GM10248 (cell line): ENCODE results near the gene GPSM1.

Source experiments
- CTCF ChIA-PET: fragments of 300-600 bp; sonication (Branson Sonifier 250); formaldehyde crosslinking; extraction: SDS; loops from one replicate; lab custom pipeline; 2021; ENCODE audit warnings: antibody characterized with exemption; lab: Yijun Ruan, JAX
- POLR2A ChIA-PET: fragments of 350-650 bp; sonication (Branson Sonifier 250); formaldehyde crosslinking; extraction: SDS; loops from one replicate; lab custom pipeline; 2020; ENCODE audit warnings: antibody characterized with exemption; lab: Yijun Ruan, JAX
- DNase-seq: peaks from one replicate; pipeline ENCODE4 v3.0.0; 2012; ENCODE audit errors: extremely low spot score
- CTCF ChIP-seq: IDR thresholded peaks from 2 replicates; pipeline ENCODE4 v1.5.1; 2012; ENCODE audit warnings: mild to moderate bottlenecking, low read depth; ENCODE audit errors: extremely low read depth, missing control alignments, control extremely low read depth

GPSM1 gene

GRCh38 chr9:136337416-136338395 lies 10.4 kb downstream of the GPSM1 start:
- DNase-seq = no peak
- ChIA-PET CTCF (interaction anchor here (1.0 to 1.4 kb wide), 4 partner anchors 8 to 63 kb away, joined by 3 to 5 read pairs (median 5); partner anchors contain the start of gene DNLZ), POLR2A (no interaction called here)
- no peak for TF ChIP-seq CTCF

GRCh38 chr9:136338511-136338910 lies 11.2 kb downstream of the GPSM1 start:
- CTCF ChIA-PET = interaction anchor here (1.2 kb wide), 1 partner anchor 9 kb away, joined by 3 read pairs; no protein-coding TSS in a partner anchor
- POLR2A ChIA-PET = no interaction called here
- no peak for DNase-seq
- TF ChIP-seq CTCF = no peak

GRCh38 chr9:136339173-136339957 lies 12.0 kb downstream of the GPSM1 start:
- peak; percentile 83 for DNase-seq
- ChIA-PET CTCF (interaction anchor here (0.7 to 2.6 kb wide), 7 partner anchors 20 to 231 kb away, joined by 3 to 13 read pairs (median 3); no protein-coding TSS in a partner anchor), POLR2A (no interaction called here)
- TF ChIP-seq CTCF = peak; percentile 91

GRCh38 chr9:136339958-136340310 lies 12.6 kb downstream of the GPSM1 start:
- no peak for TF ChIP-seq CTCF
- DNase-seq = no peak
- ChIA-PET CTCF (interaction anchor here (0.7 to 2.6 kb wide), 7 partner anchors 20 to 231 kb away, joined by 3 to 13 read pairs (median 3); no protein-coding TSS in a partner anchor), POLR2A (no interaction called here)

GRCh38 chr9:136340356-136341041 lies 13.2 kb downstream of the GPSM1 start:
- DNase-seq = no peak
- CTCF ChIA-PET = interaction anchor here (0.9 to 2.6 kb wide), 4 partner anchors 21 to 93 kb away, joined by 3 to 13 read pairs (median 3); no protein-coding TSS in a partner anchor
- no peak for TF ChIP-seq CTCF
- POLR2A ChIA-PET = no interaction called here
